WTC11 (cell line): Measurements from ENCODE around the gene USP48. TPM values are rescaled to one million over a fixed set of nuclear protein-coding genes. Genes with fewer than 3 reads are reported as not detected.

Experiments used
- ATAC-seq: fragments of 200-7000 bp; cut with Tn5 transposase; 2 replicates; pipeline ENCODE4 v1.10.0; 2021; ENCODE audit warnings: mild to moderate bottlenecking, moderate library complexity
- CTCF ChIA-PET: fragments of 300-600 bp; sonication (Branson Sonifier 250); formaldehyde crosslinking; loops from one replicate; lab custom pipeline; 2021; ENCODE audit warnings: antibody characterized with exemption; lab: Charles Lee
- POLR2A ChIA-PET: fragments of 350-600 bp; sonication (Branson Sonifier 250); formaldehyde crosslinking; loops from one replicate; lab custom pipeline; 2021; ENCODE audit warnings: antibody characterized with exemption; lab: Charles Lee
- DNase-seq: peaks from one replicate; pipeline ENCODE4 v3.0.0; 2021; ENCODE audit warnings: low spot score
- H3K27ac Mint-ChIP-seq: 2 replicates; pipeline ENCODE4 v1.8.0; 2021; ENCODE audit warnings: mixed read lengths
- H3K27me3 Mint-ChIP-seq: 2 replicates; pipeline ENCODE4 v1.8.0; 2021; ENCODE audit warnings: low read depth, mild to moderate bottlenecking, moderate library complexity, mixed read lengths
- H3K36me3 Mint-ChIP-seq: 2 replicates; pipeline ENCODE4 v1.8.0; 2021; ENCODE audit warnings: mixed read lengths
- H3K4me1 Mint-ChIP-seq: 2 replicates; pipeline ENCODE4 v1.8.0; 2022; ENCODE audit warnings: mixed read lengths
- H3K4me3 Mint-ChIP-seq: 2 replicates; pipeline ENCODE4 v1.8.0; 2021; ENCODE audit warnings: mild to moderate bottlenecking, moderate library complexity, mixed read lengths
- H3K9me3 Mint-ChIP-seq: 2 replicates; pipeline ENCODE4 v1.8.0; 2021; ENCODE audit warnings: mixed read lengths
- CBFB ChIP-seq: sonication (generic); formaldehyde crosslinking; IDR thresholded peaks from 2 replicates; pipeline ENCODE4 v1.8.1; 2022; ENCODE audit warnings: mild to moderate bottlenecking, low read depth, missing genetic modification reagents
- E2F1 ChIP-seq: sonication (generic); formaldehyde crosslinking; IDR thresholded peaks from 2 replicates; pipeline ENCODE4 v1.8.0; 2022; ENCODE audit warnings: mild to moderate bottlenecking, missing genetic modification reagents
- FOXK1 ChIP-seq: sonication (generic); formaldehyde crosslinking; IDR thresholded peaks from 2 replicates; pipeline ENCODE4 v1.8.0; 2022; ENCODE audit warnings: mild to moderate bottlenecking, moderate library complexity, missing genetic modification reagents
- FOXP1 ChIP-seq: sonication (generic); formaldehyde crosslinking; IDR thresholded peaks from 2 replicates; pipeline ENCODE4 v1.8.0; 2022; ENCODE audit warnings: missing genetic modification reagents, mild to moderate bottlenecking, moderate library complexity, borderline replicate concordance
- GABPB1 ChIP-seq: sonication (generic); formaldehyde crosslinking; IDR thresholded peaks from 2 replicates; pipeline ENCODE4 v1.8.1; 2023; ENCODE audit warnings: mild to moderate bottlenecking, missing genetic modification reagents
- GRHL2 ChIP-seq: fragments of 250-450 bp; sonication (Bioruptor Pico); IDR thresholded peaks from 2 replicates; pipeline ENCODE4 v1.8.0; 2022; ENCODE audit warnings: mild to moderate bottlenecking, moderate library complexity; ENCODE audit not compliant: insufficient replicate concordance, severe bottlenecking
- GTF2I ChIP-seq: fragments of 250-450 bp; sonication (Bioruptor Pico); conservative IDR thresholded peaks from 2 replicates; pipeline ENCODE4 v1.4.0; 2021; ENCODE audit warnings: mild to moderate bottlenecking
- HMGA2 ChIP-seq: fragments of 250-450 bp; sonication (Bioruptor Pico); IDR thresholded peaks from 2 replicates; pipeline ENCODE4 v1.4.0; 2021; ENCODE audit warnings: mild to moderate bottlenecking, moderate library complexity
- IRF1 ChIP-seq: sonication (generic); formaldehyde crosslinking; IDR thresholded peaks from 2 replicates; pipeline ENCODE4 v1.8.0; 2023; ENCODE audit warnings: missing genetic modification reagents
- JUN ChIP-seq: sonication (generic); formaldehyde crosslinking; IDR thresholded peaks from 2 replicates; pipeline ENCODE4 v1.8.0; 2023; ENCODE audit warnings: mild to moderate bottlenecking, missing genetic modification reagents
- KAT7 ChIP-seq: sonication (generic); formaldehyde crosslinking; IDR thresholded peaks from 2 replicates; pipeline ENCODE4 v1.8.1; 2023; ENCODE audit warnings: missing genetic modification reagents, mild to moderate bottlenecking, borderline replicate concordance
- PRRX2 ChIP-seq: fragments of 250-450 bp; sonication (Bioruptor Pico); IDR thresholded peaks from 2 replicates; pipeline ENCODE4 v1.8.0; 2021; ENCODE audit warnings: mild to moderate bottlenecking
- TCF7 ChIP-seq: sonication (generic); formaldehyde crosslinking; IDR thresholded peaks from 2 replicates; pipeline ENCODE4 v1.8.0; 2022; ENCODE audit warnings: mild to moderate bottlenecking, low read depth, missing genetic modification reagents, moderate library complexity
- TEAD1 ChIP-seq: sonication (generic); formaldehyde crosslinking; IDR thresholded peaks from 2 replicates; pipeline ENCODE4 v1.8.0; 2022; ENCODE audit warnings: mild to moderate bottlenecking, missing genetic modification reagents
- TP53 ChIP-seq: sonication (generic); formaldehyde crosslinking; IDR thresholded peaks from 2 replicates; pipeline ENCODE4 v1.8.1; 2023; ENCODE audit warnings: mild to moderate bottlenecking, missing genetic modification reagents
- ZBTB43 ChIP-seq: sonication (generic); formaldehyde crosslinking; IDR thresholded peaks from 2 replicates; pipeline ENCODE4 v1.8.1; 2023; ENCODE audit warnings: mild to moderate bottlenecking, missing genetic modification reagents
- ZNF281 ChIP-seq: sonication (generic); formaldehyde crosslinking; IDR thresholded peaks from 2 replicates; pipeline ENCODE4 v1.8.0; 2023; ENCODE audit warnings: mild to moderate bottlenecking, missing genetic modification reagents
- ZNF425 ChIP-seq: fragments of 250-450 bp; sonication (Bioruptor Pico); conservative IDR thresholded peaks from 2 replicates; pipeline ENCODE4 v1.9.0; 2021; ENCODE audit warnings: mild to moderate bottlenecking
- ZNF671 ChIP-seq: fragments of 250-450 bp; sonication (Bioruptor Pico); IDR thresholded peaks from 2 replicates; pipeline ENCODE4 v1.8.0; 2021; ENCODE audit warnings: mild to moderate bottlenecking
- total RNA-seq: library from RNA; stranded (reverse); gene quantifications from 3 replicates; pipeline ENCODE4 v1.2.3, GENCODE V29; 2021

The USP48 gene
- total RNA-seq, 1 experiment from 2014 or later, result 86.9 TPM

GRCh38 chr1:21732664-21733063 lies 50.3 kb downstream of the USP48 start:
- DNase-seq (no peak), ATAC-seq (no peak)
- Mint-ChIP-seq H3K36me3 (peaks cover 49% of the 10 kb centered on the region), H3K9me3 (no peaks in the 10 kb centered on the region), H3K27ac (no peak overlapping the region), H3K4me1 (no peaks in the 10 kb centered on the region), H3K27me3 (no peaks in the 10 kb centered on the region)
- CTCF ChIA-PET, result interaction anchor here (1.3 kb wide), 1 partner anchor 373 kb away, joined by 3 read pairs; no protein-coding TSS in a partner anchor
- TF ChIP-seq CBFB (CRISPR knock-in tag) (no peak), TP53 (CRISPR knock-in tag) (no peak), GABPB1 (CRISPR knock-in tag) (no peak), TCF7 (CRISPR knock-in tag) (no peak), FOXP1 (CRISPR knock-in tag) (no peak), HMGA2 (no peak), IRF1 (no peak), JUN (no peak)
- TF ChIP-seq, all 79 proteins: peak for 0
- no peak overlapping the region for H3K4me3 Mint-ChIP-seq
- POLR2A ChIA-PET, result no interaction called here

- no peak for DNase-seq
Measured at GRCh38 chr1:21725748-21726392, 57.1 kb downstream of the USP48 start.

More at GRCh38 chr1:21725748-21726392, 57.1 kb downstream of the USP48 start:
- ATAC-seq, result no peak
- no peaks in the 10 kb centered on the region for H3K9me3 Mint-ChIP-seq
- no peaks in the 10 kb centered on the region for H3K27me3 Mint-ChIP-seq
- POLR2A ChIA-PET, result no interaction called here
- TF ChIP-seq FOXK1 (CRISPR knock-in tag) (no peak), ZNF671 (no peak), TP53 (CRISPR knock-in tag) (no peak), KAT7 (CRISPR knock-in tag) (no peak), TEAD1 (CRISPR knock-in tag) (no peak), GTF2I (CRISPR knock-in tag) (no peak), ZBTB43 (CRISPR knock-in tag) (no peak), PRRX2 (no peak), ZNF281 (no peak), GRHL2 (CRISPR knock-in tag) (no peak), E2F1 (CRISPR knock-in tag) (no peak), ZNF425 (CRISPR knock-in tag) (no peak)
- TF ChIP-seq, all 79 proteins: peak for 0
- H3K4me1 Mint-ChIP-seq, result no peaks in the 10 kb centered on the region
- no peak overlapping the region for H3K4me3 Mint-ChIP-seq
- CTCF ChIA-PET, result no interaction called here
- peak overlapping the region; percentile 81 for H3K27ac Mint-ChIP-seq
- H3K36me3 Mint-ChIP-seq, result peaks cover 35% of the 10 kb centered on the region
